Neural progenitor cell (in vitro differentiated cells): Measurements from ENCODE around the gene CHD5. TPM values are rescaled to one million over a fixed set of nuclear protein-coding genes. Genes with fewer than 3 reads are reported as not detected.

ENCODE experiments used
- DNase-seq: peaks from one replicate; pipeline ENCODE4 v3.0.0-alpha.2; 2016; ENCODE audit warnings: low spot score
- H2AFZ ChIP-seq: fragments of 200-600 bp; sonication (generic); replicated peaks from 2 replicates; pipeline ENCODE4 v1.6.1; 2016; ENCODE audit warnings: antibody characterized with exemption
- H3F3A ChIP-seq: fragments of 200-600 bp; sonication (generic); 2 replicates; pipeline ENCODE4 v1.6.1; 2016; ENCODE audit warnings: antibody characterized with exemption, low read depth
- H3K27ac ChIP-seq: fragments of 200-600 bp; sonication (generic); 2 replicates; pipeline ENCODE4 v1.5.1; 2016; ENCODE audit warnings: mild to moderate bottlenecking
- H3K27me3 ChIP-seq: fragments of 200-600 bp; sonication (generic); 2 replicates; pipeline ENCODE4 v1.6.1; 2016; ENCODE audit warnings: mild to moderate bottlenecking, moderate library complexity
- H3K36me3 ChIP-seq: fragments of 200-600 bp; sonication (generic); 2 replicates; pipeline ENCODE4 v1.5.1; 2016
- H3K4me1 ChIP-seq: fragments of 200-600 bp; sonication (generic); 2 replicates; pipeline ENCODE4 v1.6.1; 2016; ENCODE audit warnings: mixed run types
- H3K4me2 ChIP-seq: fragments of 200-600 bp; sonication (generic); 2 replicates; pipeline ENCODE4 v1.6.1; 2016
- H3K4me3 ChIP-seq: fragments of 200-600 bp; sonication (generic); 2 replicates; pipeline ENCODE4 v1.5.1; 2016
- H3K79me2 ChIP-seq: fragments of 200-600 bp; sonication (generic); 2 replicates; pipeline ENCODE4 v1.6.1; 2016; ENCODE audit warnings: low read depth
- H3K9ac ChIP-seq: fragments of 200-600 bp; sonication (generic); 2 replicates; pipeline ENCODE4 v1.6.1; 2016
- H3K9me3 ChIP-seq: fragments of 200-600 bp; sonication (generic); 2 replicates; pipeline ENCODE4 v1.5.1; 2016; ENCODE audit warnings: low read depth
- H4K20me1 ChIP-seq: fragments of 200-600 bp; sonication (generic); 2 replicates; pipeline ENCODE4 v1.6.1; 2016; ENCODE audit warnings: low read depth
- H3K27ac Mint-ChIP-seq: 3 replicates; pipeline ENCODE4 v1.8.0; 2021; ENCODE audit warnings: mixed read lengths
- H3K27me3 Mint-ChIP-seq: 2 replicates; pipeline ENCODE4 v1.8.0; 2022; ENCODE audit warnings: low read depth, mild to moderate bottlenecking, inconsistent platforms, moderate library complexity, mixed read lengths; ENCODE audit not compliant: insufficient read depth
- H3K36me3 Mint-ChIP-seq: 3 replicates; pipeline ENCODE4 v1.8.0; 2021; ENCODE audit warnings: mixed read lengths
- H3K4me1 Mint-ChIP-seq: 3 replicates; pipeline ENCODE4 v1.8.0; 2021; ENCODE audit warnings: mixed read lengths
- H3K4me3 Mint-ChIP-seq: 3 replicates; pipeline ENCODE4 v1.8.0; 2021; ENCODE audit warnings: mild to moderate bottlenecking, moderate library complexity, mixed read lengths
- H3K9me3 Mint-ChIP-seq: 3 replicates; pipeline ENCODE4 v1.8.0; 2020; ENCODE audit warnings: mixed read lengths
- CTCF ChIP-seq: fragments of 200-600 bp; sonication (generic); IDR thresholded peaks from 2 replicates; pipeline ENCODE4 v1.5.1; 2017; ENCODE audit warnings: antibody characterized with exemption, mild to moderate bottlenecking
- EZH2 ChIP-seq: fragments of 200-600 bp; sonication (generic); IDR thresholded peaks from 2 replicates; pipeline ENCODE4 v1.6.1; 2017; ENCODE audit warnings: antibody characterized with exemption, mild to moderate bottlenecking, moderate library complexity
- EZH2phosphoT487 ChIP-seq: fragments of 200-600 bp; sonication (generic); IDR thresholded peaks from 2 replicates; pipeline ENCODE4 v1.6.1; 2017; ENCODE audit warnings: antibody characterized with exemption
- total RNA-seq: library from RNA; depleted of rRNA; stranded (reverse); fragments of >200 nt; gene quantifications from 2 replicates; pipeline ENCODE4 v1.2.3, GENCODE V29; 2015; ENCODE audit warnings: low replicate concordance

Gene CHD5
- total RNA-seq, 1 donor from 2014 or later, result 0.17 TPM

GRCh38 chr1:6108937-6109614 is 71.0 kb downstream of the CHD5 start:
- no peaks in the 10 kb centered on the region for H3K4me1 ChIP-seq
- H3K27ac ChIP-seq, result no peak overlapping the region
- no peaks in the 10 kb centered on the region for H3K9me3 ChIP-seq
- no peak overlapping the region for H2AFZ ChIP-seq
- no peaks in the 10 kb centered on the region for H3K79me2 ChIP-seq
- H3K36me3 Mint-ChIP-seq, result no peaks in the 10 kb centered on the region
- H4K20me1 ChIP-seq, result no peaks in the 10 kb centered on the region
- H3K9me3 Mint-ChIP-seq, result no peaks in the 10 kb centered on the region
- H3K4me2 ChIP-seq, result no peak overlapping the region
- H3K9ac ChIP-seq, result no peak overlapping the region
- no peak overlapping the region for H3K27ac Mint-ChIP-seq
- peaks cover 10% of the 10 kb centered on the region for H3K27me3 ChIP-seq
- H3F3A ChIP-seq, result no peaks in the 10 kb centered on the region
- TF ChIP-seq EZH2phosphoT487, result no peak
- TF ChIP-seq CTCF, result peak; percentile 48
- H3K4me3 ChIP-seq, result no peak overlapping the region
- H3K36me3 ChIP-seq, result no peaks in the 10 kb centered on the region
- DNase-seq, result peak; percentile 66
- no peak overlapping the region for H3K4me3 Mint-ChIP-seq
- H3K27me3 Mint-ChIP-seq, result peaks cover 14% of the 10 kb centered on the region
- H3K4me1 Mint-ChIP-seq, result no peaks in the 10 kb centered on the region

GRCh38 chr1:6108476-6108875 is 71.6 kb downstream of the CHD5 start:
- no peak overlapping the region for H3K4me3 Mint-ChIP-seq
- TF ChIP-seq EZH2phosphoT487 (no peak), EZH2 (no peak), CTCF (no peak)

GRCh38 chr1:6107409-6108356 is 72.4 kb downstream of the CHD5 start:
- no peak overlapping the region for H3K4me3 ChIP-seq
- H3K4me3 Mint-ChIP-seq, result no peak overlapping the region
- H3K79me2 ChIP-seq, result no peaks in the 10 kb centered on the region
- H3K36me3 ChIP-seq, result no peaks in the 10 kb centered on the region
- H3K27me3 Mint-ChIP-seq, result peaks cover 16% of the 10 kb centered on the region
- H3K9me3 Mint-ChIP-seq, result no peaks in the 10 kb centered on the region
- no peak overlapping the region for H3K4me2 ChIP-seq
- no peak overlapping the region for H3K9ac ChIP-seq
- H3K36me3 Mint-ChIP-seq, result no peaks in the 10 kb centered on the region
- no peaks in the 10 kb centered on the region for H4K20me1 ChIP-seq
- H3K27ac Mint-ChIP-seq, result no peak overlapping the region
- no peak for TF ChIP-seq EZH2phosphoT487
- no peak for TF ChIP-seq EZH2
- TF ChIP-seq CTCF, result no peak
- no peaks in the 10 kb centered on the region for H3K4me1 ChIP-seq
- no peaks in the 10 kb centered on the region for H3K9me3 ChIP-seq
- H3K27ac ChIP-seq, result no peak overlapping the region
- peaks cover 10% of the 10 kb centered on the region for H3K27me3 ChIP-seq
- no peaks in the 10 kb centered on the region for H3F3A ChIP-seq
- no peak overlapping the region for H2AFZ ChIP-seq
- no peak for DNase-seq
- no peaks in the 10 kb centered on the region for H3K4me1 Mint-ChIP-seq

More at GRCh38 chr1:6108476-6108875, 71.6 kb downstream of the CHD5 start:
- no peak overlapping the region for H3K4me2 ChIP-seq
- H3K79me2 ChIP-seq, result no peaks in the 10 kb centered on the region
- H3K9me3 ChIP-seq, result no peaks in the 10 kb centered on the region
- Mint-ChIP-seq H3K4me1 (no peaks in the 10 kb centered on the region), H3K27me3 (peaks cover 14% of the 10 kb centered on the region), H3K27ac (no peak overlapping the region), H3K9me3 (no peaks in the 10 kb centered on the region), H3K36me3 (no peaks in the 10 kb centered on the region)
- no peaks in the 10 kb centered on the region for H3F3A ChIP-seq
- H3K27me3 ChIP-seq, result peaks cover 10% of the 10 kb centered on the region
- H4K20me1 ChIP-seq, result no peaks in the 10 kb centered on the region
- H3K36me3 ChIP-seq, result no peaks in the 10 kb centered on the region
- no peak overlapping the region for H3K9ac ChIP-seq
- H3K4me3 ChIP-seq, result no peak overlapping the region
- no peak overlapping the region for H2AFZ ChIP-seq
- no peak overlapping the region for H3K27ac ChIP-seq
- DNase-seq, result no peak
- H3K4me1 ChIP-seq, result no peaks in the 10 kb centered on the region
